MM.1S (cell line): ENCODE results near the gene USP9Y.

Experiments
- DNase-seq: peaks from one replicate; pipeline ENCODE4 v3.0.0-alpha.2; 2015
- H2AFZ ChIP-seq: fragments of 300-600 bp; sonication (generic); 2 replicates; pipeline ENCODE4 v1.6.0; 2016; ENCODE audit warnings: antibody characterized with exemption, low read length
- H3F3A ChIP-seq: fragments of 300-600 bp; sonication (generic); 2 replicates; pipeline ENCODE4 v1.6.1; 2016; ENCODE audit warnings: mild to moderate bottlenecking, antibody characterized with exemption, low read length, moderate library complexity, mixed read lengths; ENCODE audit not compliant: insufficient read depth
- H3K27ac ChIP-seq: fragments of 300-600 bp; sonication (generic); 2 replicates; pipeline ENCODE4 v1.5.1; 2016; ENCODE audit warnings: mild to moderate bottlenecking, low read length
- H3K27me3 ChIP-seq: fragments of 300-600 bp; sonication (generic); replicated peaks from 2 replicates; pipeline ENCODE4 v1.6.0; 2016; ENCODE audit warnings: low read length; ENCODE audit not compliant: insufficient read depth
- H3K36me3 ChIP-seq: fragments of 300-600 bp; sonication (generic); replicated peaks from 2 replicates; pipeline ENCODE4 v1.6.1; 2016; ENCODE audit warnings: mild to moderate bottlenecking, low read length, mixed read lengths; ENCODE audit not compliant: insufficient read depth
- H3K4me1 ChIP-seq: fragments of 300-600 bp; sonication (generic); 2 replicates; pipeline ENCODE4 v1.6.1; 2016; ENCODE audit warnings: low read length, mixed read lengths
- H3K4me2 ChIP-seq: fragments of 300-600 bp; sonication (generic); 2 replicates; pipeline ENCODE4 v1.6.0; 2016; ENCODE audit warnings: low read depth, low read length
- H3K4me3 ChIP-seq: fragments of 300-600 bp; sonication (generic); 2 replicates; pipeline ENCODE4 v1.5.1; 2016; ENCODE audit warnings: low read length, mixed read lengths
- H3K79me2 ChIP-seq: fragments of 300-600 bp; sonication (generic); 2 replicates; pipeline ENCODE4 v1.6.1; 2016; ENCODE audit warnings: mixed run types, low read length, mixed read lengths
- H3K9ac ChIP-seq: fragments of 300-600 bp; sonication (generic); 2 replicates; pipeline ENCODE4 v1.6.1; 2016; ENCODE audit warnings: low read length, mixed read lengths
- H3K9me2 ChIP-seq: fragments of 300-600 bp; sonication (generic); replicated peaks from 2 replicates; pipeline ENCODE4 v1.6.1; 2016; ENCODE audit warnings: mild to moderate bottlenecking, low read length, mixed read lengths; ENCODE audit not compliant: insufficient read depth
- H3K9me3 ChIP-seq: fragments of 300-600 bp; sonication (generic); replicated peaks from 2 replicates; pipeline ENCODE4 v1.6.1; 2016; ENCODE audit warnings: mild to moderate bottlenecking, low read length, mixed read lengths; ENCODE audit not compliant: insufficient read depth
- H4K20me1 ChIP-seq: fragments of 300-600 bp; sonication (generic); 2 replicates; pipeline ENCODE4 v1.6.1; 2016; ENCODE audit warnings: mild to moderate bottlenecking, low read length, moderate library complexity, mixed read lengths; ENCODE audit not compliant: insufficient read depth
- EZH2 ChIP-seq: fragments of 300-600 bp; sonication (generic); optimal IDR thresholded peaks from 2 replicates; pipeline ENCODE3; 2017; ENCODE audit warnings: low read depth, mild to moderate bottlenecking, antibody characterized with exemption, low read length, mixed read lengths
- EZH2phosphoT487 ChIP-seq: fragments of 300-600 bp; sonication (generic); IDR thresholded peaks from 2 replicates; pipeline ENCODE4 v1.6.1; 2018; ENCODE audit warnings: antibody characterized with exemption, low read length
- TF ChIP-seq, protein P1 (sequence below): fragments of 300-600 bp; sonication (generic); IDR thresholded peaks from 2 replicates; pipeline ENCODE4 v1.5.1; 2016; ENCODE audit warnings: antibody characterized with exemption, low read length, mixed read lengths

The USP9Y gene

DNA sequence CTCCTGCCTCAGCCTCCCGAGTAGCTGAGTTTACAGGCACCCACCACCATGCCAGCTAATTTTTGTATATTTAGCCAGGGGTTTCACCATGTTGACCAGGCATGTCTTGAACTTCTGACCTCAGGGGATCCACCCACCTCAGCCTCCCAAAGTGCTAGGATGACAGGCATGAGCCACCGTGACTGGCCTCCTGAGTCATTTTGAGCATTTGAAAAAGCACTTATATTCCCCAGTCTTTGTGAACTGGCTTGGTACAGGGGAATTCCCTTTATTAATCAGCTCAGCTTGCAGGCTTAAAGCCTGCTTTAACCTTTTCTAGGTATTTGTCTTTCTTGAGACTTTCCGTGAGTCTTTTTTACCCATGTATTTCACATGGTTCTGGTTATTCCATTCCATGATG lies 32.6 kb downstream of the USP9Y start:
- no peaks in the 10 kb centered on the region for H3K9me2 ChIP-seq
- no peak overlapping the region for H3K27ac ChIP-seq
- no peak overlapping the region for H3K9ac ChIP-seq
- DNase-seq = no peak
- no peak for TF ChIP-seq EZH2
- no peak for TF ChIP-seq EZH2phosphoT487
- TF ChIP-seq, protein P1, sequence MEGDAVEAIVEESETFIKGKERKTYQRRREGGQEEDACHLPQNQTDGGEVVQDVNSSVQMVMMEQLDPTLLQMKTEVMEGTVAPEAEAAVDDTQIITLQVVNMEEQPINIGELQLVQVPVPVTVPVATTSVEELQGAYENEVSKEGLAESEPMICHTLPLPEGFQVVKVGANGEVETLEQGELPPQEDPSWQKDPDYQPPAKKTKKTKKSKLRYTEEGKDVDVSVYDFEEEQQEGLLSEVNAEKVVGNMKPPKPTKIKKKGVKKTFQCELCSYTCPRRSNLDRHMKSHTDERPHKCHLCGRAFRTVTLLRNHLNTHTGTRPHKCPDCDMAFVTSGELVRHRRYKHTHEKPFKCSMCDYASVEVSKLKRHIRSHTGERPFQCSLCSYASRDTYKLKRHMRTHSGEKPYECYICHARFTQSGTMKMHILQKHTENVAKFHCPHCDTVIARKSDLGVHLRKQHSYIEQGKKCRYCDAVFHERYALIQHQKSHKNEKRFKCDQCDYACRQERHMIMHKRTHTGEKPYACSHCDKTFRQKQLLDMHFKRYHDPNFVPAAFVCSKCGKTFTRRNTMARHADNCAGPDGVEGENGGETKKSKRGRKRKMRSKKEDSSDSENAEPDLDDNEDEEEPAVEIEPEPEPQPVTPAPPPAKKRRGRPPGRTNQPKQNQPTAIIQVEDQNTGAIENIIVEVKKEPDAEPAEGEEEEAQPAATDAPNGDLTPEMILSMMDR = no peak
- no peaks in the 10 kb centered on the region for H3K36me3 ChIP-seq
- no peaks in the 10 kb centered on the region for H4K20me1 ChIP-seq
- H3K79me2 ChIP-seq = no peaks in the 10 kb centered on the region
- no peak overlapping the region for H3K4me3 ChIP-seq
- no peaks in the 10 kb centered on the region for H3K27me3 ChIP-seq
- no peaks in the 10 kb centered on the region for H3F3A ChIP-seq
- no peak overlapping the region for H2AFZ ChIP-seq
- H3K4me2 ChIP-seq = no peak overlapping the region
- no peaks in the 10 kb centered on the region for H3K4me1 ChIP-seq
- no peaks in the 10 kb centered on the region for H3K9me3 ChIP-seq

DNA sequence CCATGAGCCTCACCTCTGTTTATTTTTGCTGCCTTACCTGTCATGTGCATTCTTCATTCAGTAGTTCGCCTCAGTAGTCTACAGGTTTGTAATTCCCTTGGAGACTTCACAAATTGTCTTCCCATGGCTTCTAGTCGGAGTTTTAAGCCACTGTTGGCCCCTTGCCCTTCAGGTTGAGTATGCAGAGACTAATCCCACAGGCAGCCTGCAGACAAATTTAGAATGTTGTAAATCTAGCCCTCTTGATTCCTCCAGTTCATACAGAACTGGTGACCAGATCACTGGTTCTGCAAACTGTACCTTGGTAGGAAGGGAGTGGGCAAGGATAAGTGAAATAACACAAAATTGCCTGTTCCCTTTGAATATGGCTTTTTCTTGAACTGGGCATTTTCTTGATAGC lies 33.0 kb downstream of the USP9Y start:
- Histone ChIP-seq H3K79me2 (no peaks in the 10 kb centered on the region), H3F3A (no peaks in the 10 kb centered on the region), H3K27me3 (no peaks in the 10 kb centered on the region), H2AFZ (no peak overlapping the region), H3K9me3 (no peaks in the 10 kb centered on the region), H3K9me2 (no peaks in the 10 kb centered on the region), H3K36me3 (no peaks in the 10 kb centered on the region), H3K4me1 (no peaks in the 10 kb centered on the region), H3K9ac (no peak overlapping the region), H3K4me2 (no peak overlapping the region), H4K20me1 (no peaks in the 10 kb centered on the region), H3K27ac (no peak overlapping the region), H3K4me3 (no peak overlapping the region)
- no peak for DNase-seq
- TF ChIP-seq, protein P1 = no peak
- TF ChIP-seq EZH2phosphoT487 (no peak), EZH2 (no peak)

- H4K20me1 ChIP-seq = no peaks in the 10 kb centered on the region
- no peaks in the 10 kb centered on the region for H3K79me2 ChIP-seq
- no peak overlapping the region for H3K27ac ChIP-seq
- H3K9me3 ChIP-seq = no peaks in the 10 kb centered on the region
- no peaks in the 10 kb centered on the region for H3F3A ChIP-seq
- H3K4me2 ChIP-seq = no peak overlapping the region
- H3K9ac ChIP-seq = no peak overlapping the region
- H3K9me2 ChIP-seq = no peaks in the 10 kb centered on the region
- TF ChIP-seq EZH2 = no peak
- H2AFZ ChIP-seq = no peak overlapping the region
- no peaks in the 10 kb centered on the region for H3K27me3 ChIP-seq
- H3K4me1 ChIP-seq = no peaks in the 10 kb centered on the region
- no peaks in the 10 kb centered on the region for H3K36me3 ChIP-seq
- no peak overlapping the region for H3K4me3 ChIP-seq
- DNase-seq = no peak
Measured at GRCh38 chrY:12741414-12741813, 40.4 kb downstream of the USP9Y start.

- H3K4me1 ChIP-seq = no peaks in the 10 kb centered on the region
- no peak overlapping the region for H3K4me3 ChIP-seq
- no peaks in the 10 kb centered on the region for H3K36me3 ChIP-seq
- no peaks in the 10 kb centered on the region for H3F3A ChIP-seq
- H3K27ac ChIP-seq = no peak overlapping the region
- H3K9me2 ChIP-seq = no peaks in the 10 kb centered on the region
- no peaks in the 10 kb centered on the region for H4K20me1 ChIP-seq
- no peaks in the 10 kb centered on the region for H3K9me3 ChIP-seq
- no peak overlapping the region for H3K4me2 ChIP-seq
- no peak for DNase-seq
- H3K9ac ChIP-seq = no peak overlapping the region
- TF ChIP-seq EZH2phosphoT487 = no peak
- TF ChIP-seq EZH2 = no peak
- TF ChIP-seq, protein P1 = no peak
- no peak overlapping the region for H2AFZ ChIP-seq
- H3K27me3 ChIP-seq = no peaks in the 10 kb centered on the region
- no peaks in the 10 kb centered on the region for H3K79me2 ChIP-seq
Measured at GRCh38 chrY:12742725-12743124, 41.7 kb downstream of the USP9Y start.
